Psoas muscle (tissue), 8 donors: Measurements from ENCODE around the gene MUC4. TPM values are rescaled to one million over a fixed set of nuclear protein-coding genes. Genes with fewer than 3 reads are reported as not detected.

Source experiments
- ATAC-seq, 4 donors: fragments of 200-7000 bp; cut with Tn5 transposase; one replicate each; pipeline ENCODE4 v1.9.1; 2020; ENCODE audit warnings: moderate library complexity in 3 of 4, mild to moderate bottlenecking in 2 of 4
- DNase-seq, 2 donors: peaks; one replicate each; pipeline ENCODE4 v3.0.0-alpha.2; 2020
- H3K27ac ChIP-seq: fragments of 200-600 bp; one replicate; pipeline ENCODE4 v1.8.0; 2022
- H3K27me3 ChIP-seq, 3 donors: fragments of 200-600 bp in 1 of 3; one replicate each; pipeline versions ENCODE4 v1.6.1 to v1.8.0; 2013 to 2022; ENCODE audit warnings: low read length in 2 of 3, mild to moderate bottlenecking in 2 of 3, moderate library complexity in 1 of 3; ENCODE audit not compliant: insufficient read depth in 3 of 3
- H3K36me3 ChIP-seq, 2 donors: fragments of 200-600 bp in 1 of 2; one replicate each; pipeline versions ENCODE4 v1.6.1 to v1.8.0; 2013 to 2022; ENCODE audit warnings: low read depth in 1 of 2, mild to moderate bottlenecking in 1 of 2, moderate library complexity in 1 of 2; ENCODE audit not compliant: insufficient read depth in 1 of 2
- H3K4me1 ChIP-seq: fragments of 200-600 bp; one replicate; pipeline ENCODE4 v1.8.0; 2022
- H3K4me3 ChIP-seq: fragments of 200-600 bp; one replicate; pipeline ENCODE4 v1.8.0; 2022; ENCODE audit warnings: mild to moderate bottlenecking
- H3K9me3 ChIP-seq: fragments of 200-600 bp; one replicate; pipeline ENCODE4 v1.8.0; 2022
- CTCF ChIP-seq: fragments of 200-600 bp; IDR thresholded peaks from one replicate; pipeline ENCODE4 v1.8.0; 2022; ENCODE audit warnings: antibody characterized with exemption
- WGBS, 3 donors: extraction: QIAGEN DNeasy Blood & Tissue Kit; methylation state at CpG; one replicate each; pipeline versions ENCODE4 v1.1.6 to v1.1.7; 2013; 5-methylcytosine and 5-hydroxymethylcytosine counted together
- intact Hi-C, 2 donors: fragments of 100-400 bp; cut with DNase I; formaldehyde crosslinking; loops; one replicate each; pipeline versions ENCODE4 v1.11.0 to v1.14.2; 2022
- long read RNA-seq, 2 donors: library from polyadenylated mRNA; unstranded; transcript quantifications; one replicate each; pipeline ENCODE4 v2.0.0, GENCODE V29; 2021
- polyA plus RNA-seq, 3 donors: library from polyadenylated mRNA; stranded (reverse); fragments of 200-250 nt; gene quantifications; one replicate each; pipeline ENCODE4 v1.2.3, GENCODE V29; 2013
- total RNA-seq, 4 donors: library from RNA; stranded (reverse); fragmentation: NEBNext Ultra II Directional in 2 of 4; extraction: Animal tissue kit (Norgen Biotek cat#: 25700) in 2 of 4; gene quantifications; one replicate each; pipeline versions ENCODE4 v1.2.1 to v1.2.4, GENCODE V29; 2021 to 2023
- donor health status: healthy with polysubstance abuse.
- donor health status: DM: no; HTN: no; CAD: no; lungs with moderate emphysema.
- donor health status: Bipolar disorder and iron deficiency.
- donor health status: healthy.
- donor health status: DM: yes; HTN: yes; CAD: no.
- donor health status: DM: no; HTN: no; CAD: no.
- donor health status: DM: no; HTN: no; CAD: no.
- donor health status: DM: yes; HTN: yes; CAD: no.

Gene MUC4
- total RNA-seq: under 1 TPM in 2 of 4 donors, not detected in 2; 0.02 to 0.08 TPM
- under 1 TPM in 1 of 3 donors, not detected in 2; 0.01 TPM for polyA plus RNA-seq
- long read RNA-seq, donor 1: 0 reads
- long read RNA-seq, donor 2: 0 reads

- ATAC-seq (no peak), DNase-seq (no peak)
- Histone ChIP-seq H3K9me3 (no peaks in the 10 kb centered on the region), H3K36me3 (no peaks in the 10 kb centered on the region), H3K4me1 (no peaks in the 10 kb centered on the region), H3K27ac (no peak within 1 kb of the TSS), H3K4me3 (no peak within 1 kb of the TSS), H3K27me3 (peaks cover 0 to 8% (median 6%) of the 10 kb centered on the region in 3 donors)
- TF ChIP-seq CTCF: no peak
- 27 to 30% (median 28%) methylated on average over 14 of the region's 14 CpGs for WGBS, 3 donors
- intact Hi-C loops: no loop called here
Measured at GRCh38 chr3:195811756-195812155, at the start of gene MUC4. MUC4 (minus strand) TSS chr3:195811929; CDS start chr3:195811817, 112 bp downstream.

GRCh38 chr3:195860456-195860855 is 48.7 kb upstream of the MUC4 start:
- ATAC-seq (no peak), DNase-seq (no peak)
- H3K9me3 ChIP-seq: no peaks in the 10 kb centered on the region
- intact Hi-C loops: no loop called here
- H3K4me1 ChIP-seq: peaks cover 18% of the 10 kb centered on the region
- H3K27ac ChIP-seq: no peak overlapping the region
- 57 to 69% (median 62%) methylated on average over 6 of the region's 6 CpGs for WGBS, 3 donors
- H3K36me3 ChIP-seq: peaks cover 0 to under 1% of the 10 kb centered on the region in 2 donors
- no peaks in the 10 kb centered on the region for H3K27me3 ChIP-seq
- H3K4me3 ChIP-seq: no peak overlapping the region
- TF ChIP-seq CTCF: no peak

GRCh38 chr3:195859846-195860411 is 48.2 kb upstream of the MUC4 start:
- no peak for ATAC-seq
- no peak overlapping the region for H3K4me3 ChIP-seq
- 79 to 86% (median 82%) methylated on average over 23 of the region's 23 CpGs for WGBS, 3 donors

GRCh38 chr3:195859061-195859845 is 47.5 kb upstream of the MUC4 start:
- no peaks in the 10 kb centered on the region for H3K9me3 ChIP-seq
- H3K4me1 ChIP-seq: peaks cover 18% of the 10 kb centered on the region
- no peak overlapping the region for H3K27ac ChIP-seq
- 16 to 23% (median 19%) methylated on average over 21 of the region's 21 CpGs for WGBS, 3 donors
- intact Hi-C loops: loop anchor here (1.0 to 10.0 kb wide), 2 partner anchors 56 to 294 kb away; no protein-coding TSS in a partner anchor
- ATAC-seq (peak; percentile 24 to 44 (median 29)), DNase-seq (peak; percentile 75 to 83)
- H3K4me3 ChIP-seq: no peak overlapping the region
- H3K36me3 ChIP-seq: no peaks in the 10 kb centered on the region
- peak; percentile 96 for TF ChIP-seq CTCF
- no peaks in the 10 kb centered on the region for H3K27me3 ChIP-seq

More at GRCh38 chr3:195859846-195860411, 48.2 kb upstream of the MUC4 start:
- intact Hi-C loops: loop anchor here (1.0 to 10.0 kb wide), 2 partner anchors 55 to 295 kb away; no protein-coding TSS in a partner anchor
- H3K9me3 ChIP-seq: no peaks in the 10 kb centered on the region
- peak in 1 of 2 donors; percentile 50 for DNase-seq
- H3K27me3 ChIP-seq: no peaks in the 10 kb centered on the region
- H3K36me3 ChIP-seq: no peaks in the 10 kb centered on the region
- TF ChIP-seq CTCF: no peak
- peaks cover 18% of the 10 kb centered on the region for H3K4me1 ChIP-seq
- H3K27ac ChIP-seq: no peak overlapping the region
